NOMO-1 treated with dmso at 0.1 percent for 144 hours (cell line): ENCODE measurements around the gene PTK7.
A peak's percentile ranks its signal among the peaks of the same experiment; 100 is the strongest.

Source experiments
- DNase-seq: peaks from one replicate; lab custom pipeline; 2025; ENCODE audit not compliant: unreplicated experiment; lab: John Stamatoyannopoulos, UW

PTK7 gene

GRCh38 chr6:43175676-43176422, 99.7 kb downstream of the PTK7 start:
- no peak for DNase-seq

DNA sequence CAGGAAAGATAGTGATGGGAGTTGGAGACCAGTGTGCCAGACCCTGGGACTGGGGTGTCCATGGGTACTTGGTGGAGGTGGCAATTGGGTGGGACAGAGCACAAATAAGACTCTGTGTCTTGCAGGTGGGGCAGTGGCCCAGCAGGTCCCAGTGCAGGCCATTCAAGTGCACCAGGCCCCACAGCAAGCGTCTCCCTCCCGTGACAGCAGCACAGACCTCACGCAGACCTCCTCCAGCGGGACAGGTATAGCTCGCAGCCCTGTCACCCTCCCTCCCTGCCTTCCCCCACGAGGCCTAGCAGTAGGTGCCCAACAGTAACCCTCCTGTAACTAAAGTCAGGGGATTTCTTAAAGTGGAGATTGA, 100.3 kb downstream of the PTK7 start:
- no peak for DNase-seq

GRCh38 chr6:43178150-43178549, 102.0 kb downstream of the PTK7 start:
- DNase-seq: no peak

DNA sequence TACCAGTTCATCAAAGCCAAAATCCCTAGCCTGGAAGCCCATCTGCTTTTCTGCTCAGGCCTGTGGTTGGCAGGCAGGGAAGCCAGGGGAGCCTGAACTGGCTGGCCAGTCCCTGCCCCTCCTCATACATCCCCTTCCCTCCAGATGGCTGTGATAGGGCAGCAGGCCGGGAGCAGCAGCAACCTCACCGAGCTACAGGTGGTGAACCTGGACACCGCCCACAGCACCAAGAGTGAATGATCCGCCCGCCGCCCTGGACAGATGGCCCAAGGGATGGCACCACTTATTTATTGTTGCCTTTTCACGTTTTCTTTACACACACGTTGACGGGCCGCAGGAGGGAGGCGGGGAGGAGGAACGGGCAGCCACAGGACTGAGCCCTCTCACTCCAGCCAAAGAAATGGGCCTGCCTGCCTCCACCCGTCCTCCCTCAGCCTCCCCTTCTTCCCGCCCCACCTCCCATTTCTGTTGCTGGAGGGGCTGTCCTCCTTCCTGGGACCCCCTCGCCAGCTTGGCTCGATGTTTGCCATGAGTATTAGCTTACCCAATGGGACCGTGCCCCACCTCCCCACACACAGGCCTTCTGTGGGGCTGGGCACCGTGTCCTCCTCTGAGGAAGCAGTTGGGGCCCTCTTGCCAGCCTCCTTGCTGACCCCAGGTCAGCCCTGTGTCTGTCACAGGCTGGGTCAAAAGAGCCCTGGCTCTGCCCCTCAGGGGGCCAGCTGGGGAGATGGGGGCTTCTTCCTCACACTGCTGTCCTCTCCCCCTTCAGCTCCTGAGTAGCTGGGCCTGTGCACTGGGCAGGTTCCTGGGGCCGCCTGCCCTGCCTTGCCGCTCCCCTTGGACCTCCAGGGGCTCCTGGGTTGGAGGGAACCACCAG, 103.1 kb downstream of the PTK7 start:
- no peak for DNase-seq

DNA sequence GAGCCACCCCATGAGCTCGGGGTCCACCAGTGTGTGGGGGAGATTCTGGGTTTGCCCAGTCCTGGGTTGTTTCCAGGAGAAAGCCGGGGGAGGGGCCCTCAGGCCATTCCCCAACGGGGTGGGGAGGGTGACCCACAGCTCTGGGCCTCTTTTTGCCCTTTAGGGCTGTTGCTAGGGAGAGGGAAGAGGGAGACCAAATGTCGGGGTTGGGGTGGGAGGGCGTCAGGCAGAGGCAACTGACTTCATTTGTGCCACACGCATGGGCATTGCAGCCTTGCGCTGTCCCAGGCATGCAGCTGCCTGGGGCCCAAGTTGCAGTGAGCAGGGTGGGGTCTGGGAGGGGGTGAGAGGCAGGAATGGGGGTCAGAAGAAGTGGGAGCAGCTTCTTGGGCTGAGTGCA, 103.9 kb downstream of the PTK7 start:
- DNase-seq: no peak

- no peak for DNase-seq
Observed at GRCh38 chr6:43180985-43181384, 104.9 kb downstream of the PTK7 start.

- no peak for DNase-seq
Observed at GRCh38 chr6:43181621-43181941, 105.5 kb downstream of the PTK7 start.

- DNase-seq: peak; percentile 61
Observed at GRCh38 chr6:43181942-43182860, 106.1 kb downstream of the PTK7 start, which contains the start of gene CUL9. Gene CUL9 (plus strand): TSS chr6:43182196. CDS start chr6:43184311, 2,115 bp downstream.

GRCh38 chr6:43183441-43183840, 107.3 kb downstream of the PTK7 start:
- no peak for DNase-seq

GRCh38 chr6:43184268-43184985, 108.3 kb downstream of the PTK7 start:
- DNase-seq: no peak

DNA sequence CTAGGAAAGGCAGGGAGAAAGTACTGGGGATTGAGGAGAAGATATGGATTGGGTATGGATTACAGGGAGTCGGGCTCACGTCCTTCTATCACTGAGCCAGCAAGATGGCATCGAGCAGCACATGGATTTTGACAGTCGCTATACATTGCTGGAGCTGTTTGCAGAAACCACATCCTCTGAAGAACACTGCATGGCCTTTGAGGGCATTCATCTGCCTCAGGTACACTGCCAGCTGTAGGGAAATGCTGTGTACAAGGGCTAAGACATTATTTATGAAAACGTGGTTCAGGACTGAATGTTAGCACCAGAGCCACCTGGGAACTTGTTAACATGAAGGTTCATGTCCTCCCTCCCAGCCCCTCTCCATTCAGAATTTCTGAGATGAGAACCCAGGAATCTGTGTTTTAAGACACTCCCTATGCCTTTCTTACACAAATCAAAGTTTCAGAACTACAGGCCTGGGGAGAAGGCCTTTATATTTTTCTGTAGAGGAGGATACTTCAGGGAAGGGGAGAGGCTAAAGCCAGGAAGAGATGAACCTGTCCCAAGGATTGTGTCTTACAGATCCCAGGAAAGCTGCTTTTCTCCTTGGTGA, 109.4 kb downstream of the PTK7 start:
- no peak for DNase-seq

DNA sequence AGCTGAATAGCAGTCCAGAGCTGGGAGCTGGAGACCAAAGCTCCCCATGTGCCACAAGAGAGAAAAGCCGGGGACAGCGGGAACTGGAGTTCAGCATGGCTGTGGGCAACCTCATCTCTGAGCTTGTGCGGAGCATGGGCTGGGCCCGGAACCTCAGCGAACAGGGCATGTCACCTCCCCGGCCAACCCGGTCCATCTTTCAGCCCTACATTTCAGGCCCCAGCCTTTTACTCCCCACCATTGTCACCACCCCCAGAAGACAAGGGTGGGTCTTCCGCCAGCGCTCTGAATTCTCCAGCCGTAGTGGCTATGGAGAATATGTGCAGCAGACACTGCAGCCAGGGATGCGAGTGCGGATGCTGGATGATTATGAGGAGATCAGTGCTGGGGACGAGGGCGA, 109.9 kb downstream of the PTK7 start:
- DNase-seq: no peak

DNA sequence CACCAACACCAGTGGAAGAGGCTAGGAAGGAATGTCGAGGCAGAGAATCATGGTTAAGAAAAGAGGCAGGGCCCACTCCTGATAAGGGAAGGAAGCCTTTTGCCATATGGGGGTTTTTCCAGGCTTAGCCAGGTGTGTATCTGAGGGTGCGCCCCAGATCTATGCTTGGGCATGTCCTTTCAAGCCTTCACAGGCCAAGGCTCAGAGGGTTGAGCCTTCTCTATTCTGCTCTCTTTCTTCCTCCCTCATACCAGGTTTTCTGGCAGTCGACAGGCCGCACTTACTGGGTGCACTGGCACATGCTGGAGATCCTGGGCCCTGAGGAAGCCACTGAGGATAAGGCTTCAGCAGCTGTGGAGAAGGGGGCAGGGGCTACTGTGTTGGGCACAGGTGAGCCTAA, 110.6 kb downstream of the PTK7 start:
- no peak for DNase-seq

DNA sequence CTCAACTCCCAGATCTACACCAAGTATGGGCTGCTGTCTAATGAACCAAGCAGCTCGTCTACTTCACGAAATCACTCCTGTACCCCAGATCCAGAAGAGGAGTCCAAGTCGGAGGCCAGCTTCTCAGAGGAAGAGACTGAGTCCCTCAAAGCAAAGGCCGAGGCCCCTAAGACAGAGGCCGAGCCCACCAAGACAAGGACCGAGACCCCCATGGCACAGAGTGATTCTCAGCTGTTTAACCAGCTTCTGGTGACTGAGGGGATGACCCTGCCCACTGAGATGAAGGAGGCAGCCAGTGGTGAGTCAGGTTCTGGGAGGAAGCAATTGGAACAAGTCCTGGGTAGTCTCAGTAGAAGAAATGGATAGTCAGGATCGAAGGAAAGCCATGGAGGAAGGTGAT, 111.7 kb downstream of the PTK7 start:
- no peak for DNase-seq

GRCh38 chr6:43188426-43188825, 112.3 kb downstream of the PTK7 start:
- DNase-seq: no peak

GRCh38 chr6:43189776-43190304, 113.7 kb downstream of the PTK7 start:
- no peak for DNase-seq

- no peak for DNase-seq
Observed at GRCh38 chr6:43192911-43193310, 116.8 kb downstream of the PTK7 start.

- DNase-seq: no peak
Observed at GRCh38 chr6:43193929-43194328, 117.8 kb downstream of the PTK7 start.

DNA sequence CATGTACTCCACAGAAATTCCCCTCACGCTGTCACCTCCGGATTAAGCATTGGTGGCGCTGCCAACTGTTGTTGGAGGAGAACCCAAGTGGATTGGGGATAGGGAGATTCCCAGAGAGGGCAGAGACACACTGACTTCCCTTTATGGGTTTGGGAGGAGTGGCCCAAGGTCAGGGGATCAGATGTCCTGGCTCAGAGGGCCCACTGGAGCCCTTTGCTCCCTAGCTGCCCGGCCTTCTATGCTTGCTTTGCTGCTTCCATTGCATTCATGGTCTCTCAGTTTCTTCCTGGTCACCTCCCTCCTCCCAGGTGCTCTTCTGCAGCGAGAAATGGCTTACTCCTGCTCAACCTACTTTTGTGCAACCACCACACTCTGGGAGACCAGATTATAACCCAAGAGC, 120.2 kb downstream of the PTK7 start:
- no peak for DNase-seq

DNA sequence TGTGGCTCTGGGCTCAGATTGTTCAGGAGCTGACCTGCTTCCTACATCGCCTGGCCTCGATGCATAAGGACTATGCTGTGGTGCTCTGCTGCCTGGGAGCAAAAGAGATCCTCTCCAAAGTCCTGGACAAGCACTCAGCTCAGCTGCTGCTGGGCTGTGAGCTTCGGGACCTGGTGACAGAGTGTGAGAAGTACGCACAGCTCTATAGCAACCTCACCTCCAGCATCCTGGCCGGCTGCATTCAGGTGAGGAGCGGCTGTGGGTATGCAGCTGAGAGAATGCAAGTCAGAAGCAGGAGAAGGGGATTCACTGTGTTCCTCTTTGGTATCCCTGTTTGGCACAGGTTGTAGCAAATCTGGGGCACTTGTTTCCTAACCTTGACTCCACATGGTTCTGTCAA, 123.8 kb downstream of the PTK7 start:
- DNase-seq: no peak
